Measurements from ENCODE around the gene MEPCE.
"Not testable (repeated sequence)": the region's sequence is repeated elsewhere in the genome, so short reads cannot be mapped to it uniquely, and the experiment has no call there.

- TF ChIP-seq, protein P1, sequence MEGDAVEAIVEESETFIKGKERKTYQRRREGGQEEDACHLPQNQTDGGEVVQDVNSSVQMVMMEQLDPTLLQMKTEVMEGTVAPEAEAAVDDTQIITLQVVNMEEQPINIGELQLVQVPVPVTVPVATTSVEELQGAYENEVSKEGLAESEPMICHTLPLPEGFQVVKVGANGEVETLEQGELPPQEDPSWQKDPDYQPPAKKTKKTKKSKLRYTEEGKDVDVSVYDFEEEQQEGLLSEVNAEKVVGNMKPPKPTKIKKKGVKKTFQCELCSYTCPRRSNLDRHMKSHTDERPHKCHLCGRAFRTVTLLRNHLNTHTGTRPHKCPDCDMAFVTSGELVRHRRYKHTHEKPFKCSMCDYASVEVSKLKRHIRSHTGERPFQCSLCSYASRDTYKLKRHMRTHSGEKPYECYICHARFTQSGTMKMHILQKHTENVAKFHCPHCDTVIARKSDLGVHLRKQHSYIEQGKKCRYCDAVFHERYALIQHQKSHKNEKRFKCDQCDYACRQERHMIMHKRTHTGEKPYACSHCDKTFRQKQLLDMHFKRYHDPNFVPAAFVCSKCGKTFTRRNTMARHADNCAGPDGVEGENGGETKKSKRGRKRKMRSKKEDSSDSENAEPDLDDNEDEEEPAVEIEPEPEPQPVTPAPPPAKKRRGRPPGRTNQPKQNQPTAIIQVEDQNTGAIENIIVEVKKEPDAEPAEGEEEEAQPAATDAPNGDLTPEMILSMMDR (IDR thresholded peaks at IDR 0.05; ENCODE audit: low read depth, low read length, missing input control) = not testable (repeated sequence)
- TF ChIP-seq ATF3, JUND, REST (IDR thresholded peaks at IDR 0.05): not testable (repeated sequence)
These were observed 47.9 kb upstream of the MEPCE start for GRCh38 chr7:100381531-100382233.
